H1 (cell line): ENCODE measurements around the gene PDE4D. TPM values are rescaled to one million over a fixed set of nuclear protein-coding genes. Genes with fewer than 3 reads are reported as not detected.

Experiments used
- CTCF ChIA-PET: fragments of 300-600 bp; sonication (Branson Sonifier 250); formaldehyde crosslinking; loops from one replicate; lab custom pipeline; 2021; ENCODE audit not compliant: partially characterized antibody; lab: Charles Lee
- POLR2A ChIA-PET: fragments of 300-600 bp; sonication (Branson Sonifier 250); formaldehyde crosslinking; loops from one replicate; lab custom pipeline; 2021; ENCODE audit warnings: inconsistent platforms; ENCODE audit not compliant: partially characterized antibody; lab: Charles Lee
- DNase-seq, 2 experiments: peaks; one replicate each; pipeline versions ENCODE4 v3.0.0 to v3.0.0-alpha.2; 2010 to 2022; ENCODE audit warnings: low spot score in 2 of 2, low read depth in 1 of 2, mixed read lengths in 1 of 2
- FAIRE-seq: peaks from 2 replicates; lab custom pipeline; 2011; peaks lifted over from hg19 to GRCh38; lab: Jason Lieb, UNC
- H2AFZ ChIP-seq: 2 replicates; pipeline ENCODE4 v1.8.1; 2012; ENCODE audit warnings: low read length, inconsistent platforms
- H2AK5ac ChIP-seq: 2 replicates; pipeline ENCODE4 v1.6.1; 2013; ENCODE audit warnings: low read depth, low read length
- H2BK120ac ChIP-seq: replicated peaks from 2 replicates; pipeline ENCODE3; 2013; ENCODE audit warnings: low read depth, low read length, inconsistent platforms
- H2BK12ac ChIP-seq: 2 replicates; pipeline ENCODE4 v1.6.1; 2013; ENCODE audit warnings: low read depth, low read length
- H2BK15ac ChIP-seq: 2 replicates; pipeline ENCODE4 v1.6.1; 2013; ENCODE audit warnings: low read length
- H2BK20ac ChIP-seq: 2 replicates; pipeline ENCODE4 v1.6.1; 2013; ENCODE audit warnings: low read length
- H2BK5ac ChIP-seq: 2 replicates; pipeline ENCODE4 v1.6.1; 2013; ENCODE audit warnings: low read depth, low read length
- H3K14ac ChIP-seq: 2 replicates; pipeline ENCODE4 v1.6.1; 2013; ENCODE audit warnings: inconsistent platforms; ENCODE audit not compliant: insufficient read length
- H3K18ac ChIP-seq: 2 replicates; pipeline ENCODE4 v1.6.1; 2013; ENCODE audit warnings: low read length; ENCODE audit errors: extremely low read depth
- H3K23ac ChIP-seq: 2 replicates; pipeline ENCODE4 v1.6.1; 2013; ENCODE audit warnings: inconsistent platforms; ENCODE audit not compliant: insufficient read length
- H3K23me2 ChIP-seq: 2 replicates; pipeline ENCODE4 v1.6.1; 2013; ENCODE audit warnings: low read depth, low read length
- H3K27ac ChIP-seq: 2 replicates; pipeline ENCODE4 v1.6.1; 2011; ENCODE audit warnings: low read depth, low read length, inconsistent platforms
- H3K27me3 ChIP-seq, 4 experiments: replicated peaks in 1 of 4; 1 replicate in 1 of 4; 2 replicates in 3 of 4; pipeline versions ENCODE4 v1.6.1 to v1.8.1; 2011 to 2013; ENCODE audit warnings: low read length in 3 of 4, mild to moderate bottlenecking in 3 of 4, inconsistent platforms in 2 of 4, mixed read lengths in 2 of 4, moderate library complexity in 1 of 4; ENCODE audit not compliant: control insufficient read depth in 3 of 4, insufficient read depth in 3 of 4; ENCODE audit errors: extremely low read depth in 1 of 4
- H3K36me3 ChIP-seq, 4 experiments: 2 replicates each; pipeline versions ENCODE4 v1.6.1 to v1.8.1; 2011 to 2013; ENCODE audit warnings: mild to moderate bottlenecking in 4 of 4, low read length in 3 of 4, moderate library complexity in 2 of 4, control low read depth in 1 of 4, inconsistent platforms in 1 of 4; ENCODE audit not compliant: insufficient read depth in 4 of 4, control insufficient read depth in 2 of 4
- H3K4ac ChIP-seq: replicated peaks from 2 replicates; pipeline ENCODE3; 2013; ENCODE audit warnings: low read length, low read depth, mixed read lengths, inconsistent platforms; ENCODE audit not compliant: insufficient read length
- H3K4me1 ChIP-seq, 4 experiments: replicated peaks in 1 of 4; 1 replicate in 1 of 4; 2 replicates in 3 of 4; pipeline versions ENCODE4 v1.6.1 to v1.8.1; 2011 to 2013; ENCODE audit warnings: low read length in 3 of 4, inconsistent platforms in 2 of 4, mixed read lengths in 1 of 4; ENCODE audit not compliant: insufficient read depth in 4 of 4, control insufficient read depth in 3 of 4
- H3K4me2 ChIP-seq, 2 experiments: 2 replicates each; pipeline versions ENCODE4 v1.6.1 to v1.8.1; 2011 to 2013; ENCODE audit warnings: low read depth in 2 of 2, low read length in 2 of 2, control low read depth in 1 of 2, inconsistent platforms in 1 of 2, mild to moderate bottlenecking in 1 of 2; ENCODE audit not compliant: insufficient read depth in 1 of 2
- H3K4me3 ChIP-seq, 4 experiments: fragments of 200-600, 300-600 bp in 1 of 4; sonication (generic), shearing (Covaris generic), sonication (Bioruptor Twin) in 1 of 4; 2 replicates each; pipeline versions ENCODE4 v1.5.1 to v1.8.1; 2011 to 2016; ENCODE audit warnings: low read length in 4 of 4, low read depth in 3 of 4, control low read depth in 2 of 4, inconsistent platforms in 2 of 4, mild to moderate bottlenecking in 2 of 4, mixed read lengths in 1 of 4, moderate library complexity in 1 of 4; ENCODE audit not compliant: insufficient read depth in 2 of 4; ENCODE audit errors: extremely low read depth in 1 of 4
- H3K56ac ChIP-seq: replicated peaks from 2 replicates; pipeline ENCODE3; 2013; ENCODE audit warnings: low read depth, mild to moderate bottlenecking, mixed read lengths, low read length, inconsistent platforms; ENCODE audit not compliant: insufficient read length
- H3K79me1 ChIP-seq: 2 replicates; pipeline ENCODE4 v1.6.1; 2013; ENCODE audit warnings: low read depth, low read length, control low read depth
- H3K79me2 ChIP-seq, 2 experiments: 2 replicates each; pipeline versions ENCODE4 v1.6.1 to v1.8.1; 2012 to 2013; ENCODE audit warnings: low read length in 2 of 2, mild to moderate bottlenecking in 2 of 2, inconsistent platforms in 1 of 2; ENCODE audit not compliant: insufficient read depth in 2 of 2, control insufficient read depth in 1 of 2
- H3K9ac ChIP-seq, 4 experiments: replicated peaks in 1 of 4; 1 replicate in 1 of 4; 2 replicates in 3 of 4; pipeline versions ENCODE4 v1.6.1 to v1.8.1; 2011 to 2013; ENCODE audit warnings: low read depth in 3 of 4, low read length in 3 of 4, control low read depth in 2 of 4, mild to moderate bottlenecking in 2 of 4, moderate library complexity in 2 of 4, inconsistent platforms in 1 of 4; ENCODE audit errors: extremely low read depth in 1 of 4
- H3K9me3 ChIP-seq, 2 experiments: 2 replicates each; pipeline versions ENCODE4 v1.6.1 to v1.8.1; 2012 to 2013; ENCODE audit warnings: mild to moderate bottlenecking in 2 of 2, moderate library complexity in 2 of 2, control low read depth in 1 of 2, inconsistent platforms in 1 of 2, low read depth in 1 of 2, low read length in 1 of 2, mixed read lengths in 1 of 2; ENCODE audit not compliant: insufficient read depth in 2 of 2
- H4K20me1 ChIP-seq, 2 experiments: replicated peaks in 1 of 2; 2 replicates each; pipeline versions ENCODE3 to v1.8.1; 2011 to 2013; ENCODE audit warnings: inconsistent platforms in 2 of 2, low read length in 2 of 2, mild to moderate bottlenecking in 1 of 2; ENCODE audit not compliant: insufficient read depth in 2 of 2, control insufficient read depth in 1 of 2
- H4K5ac ChIP-seq: 2 replicates; pipeline ENCODE4 v1.6.1; 2013; ENCODE audit warnings: low read length, low read depth, mixed read lengths, inconsistent platforms; ENCODE audit not compliant: insufficient read length
- H4K8ac ChIP-seq: 2 replicates; pipeline ENCODE4 v1.8.0; 2013; ENCODE audit warnings: mild to moderate bottlenecking, moderate library complexity, low read length, inconsistent platforms; ENCODE audit not compliant: insufficient read depth; ENCODE audit errors: extremely low read depth
- H4K91ac ChIP-seq: replicated peaks from 2 replicates; pipeline ENCODE3; 2013; ENCODE audit warnings: low read length, mixed read lengths, inconsistent platforms; ENCODE audit not compliant: insufficient read length
- ASH2L ChIP-seq: fragments of 200-600, 300-600 bp; sonication (generic); IDR thresholded peaks from one replicate; pipeline ENCODE4 v1.7.1; 2017; ENCODE audit warnings: low read length
- CTCF ChIP-seq, 3 experiments: IDR thresholded peaks; 1 replicate in 2 of 3; 2 replicates in 1 of 3; pipeline versions ENCODE4 v1.5.1 to v1.6.1; 2011; ENCODE audit warnings: low read length in 3 of 3, mild to moderate bottlenecking in 3 of 3, inconsistent platforms in 2 of 3, low read depth in 1 of 3, moderate library complexity in 1 of 3; ENCODE audit not compliant: insufficient read depth in 1 of 3; ENCODE audit errors: control extremely low read depth in 1 of 3
- HDAC2 ChIP-seq, 2 experiments: fragments of 300-600 bp in 1 of 2; sonication (generic) in 1 of 2; IDR thresholded peaks; 2 replicates each; pipeline ENCODE4 v1.6.1; 2011 to 2012; ENCODE audit warnings: low read depth in 2 of 2, low read length in 2 of 2, mild to moderate bottlenecking in 2 of 2, moderate library complexity in 2 of 2, borderline replicate concordance in 1 of 2, inconsistent platforms in 1 of 2
- RFX5 ChIP-seq: IDR thresholded peaks from 2 replicates; pipeline ENCODE4 v1.6.1; 2011; ENCODE audit warnings: low read depth, low read length, improper control_type of control experiment, borderline replicate concordance
- SIX5 ChIP-seq: IDR thresholded peaks from 2 replicates; pipeline ENCODE4 v1.6.1; 2011; ENCODE audit warnings: mild to moderate bottlenecking, low read depth, low read length
- SP2 ChIP-seq: IDR thresholded peaks from 2 replicates; pipeline ENCODE4 v1.6.1; 2012; ENCODE audit warnings: mild to moderate bottlenecking, low read length, inconsistent platforms
- TAF1 ChIP-seq: IDR thresholded peaks from 2 replicates; pipeline ENCODE4 v1.6.1; 2011; ENCODE audit warnings: mild to moderate bottlenecking, low read depth, low read length
- TEAD4 ChIP-seq: IDR thresholded peaks from 2 replicates; pipeline ENCODE4 v1.6.1; 2012; ENCODE audit warnings: low read depth, low read length, inconsistent platforms, mixed read lengths
- USF2 ChIP-seq: IDR thresholded peaks from 2 replicates; pipeline ENCODE4 v1.6.1; 2011; ENCODE audit warnings: low read length, improper control_type of control experiment
- WGBS, 2 experiments: shearing (Covaris generic) in 1 of 2; methylation state at CpG; one replicate each; pipeline versions ENCODE4 v1.1.6 to v1.1.7; 2013 to 2015; ENCODE audit warnings: low lambda C conversion rate in 2 of 2, mixed read lengths in 2 of 2, inconsistent platforms in 1 of 2, low coverage in 1 of 2, missing lambda C conversion rate in 1 of 2; ENCODE audit not compliant: insufficient replicate concordance in 2 of 2, insufficient coverage in 1 of 2, insufficient read length in 1 of 2; ENCODE audit errors: extremely low coverage in 1 of 2, missing lambda C conversion rate in 1 of 2; 5-methylcytosine and 5-hydroxymethylcytosine counted together
- polyA plus RNA-seq, 7 experiments: library from polyadenylated mRNA; depleted of rRNA in 3 of 7; stranded (reverse) in 5 of 7; unstranded in 2 of 7; fragments of >200 nt in 5 of 7; fragments of 200-250 nt in 2 of 7; gene quantifications; 1 replicate in 5 of 7; 2 replicates in 1 of 7; 4 replicates in 1 of 7; pipeline versions ENCODE4 v1.2.1 to v1.2.3, GENCODE V29; 2011 to 2013; ENCODE audit warnings: missing spikeins in 2 of 7, mixed read lengths in 2 of 7
- total RNA-seq: library from RNA; stranded (reverse); fragmentation: NEBNext Ultra II Directional; extraction: Animal tissue kit (Norgen Biotek cat#: 25700); gene quantifications from 2 replicates; pipeline ENCODE4 v1.2.1, GENCODE V29; 2021

PDE4D gene
- total and polyA plus RNA-seq, 2 of the 8 experiments (the other 6 are each of a cell fraction or from before 2014, with no cell fraction given) = 2.3 to 3.7 TPM

GRCh38 chr5:59517926-59518585, 375.5 kb downstream of the PDE4D start:
- Histone ChIP-seq H3K79me1 (no peaks in the 10 kb centered on the region), H3K56ac (no peak overlapping the region), H3K4ac (no peak overlapping the region), H3K9me3 (no peaks in the 10 kb centered on the region; a peak in 1 of 4 replicates), H2BK20ac (no peak overlapping the region), H3K23ac (no peak overlapping the region), H2BK120ac (no peak overlapping the region), H3K9ac (no peak overlapping the region), H2BK15ac (no peak overlapping the region), H3K4me3 (no peak overlapping the region), H3K36me3 (no peaks in the 10 kb centered on the region), H3K14ac (no peak overlapping the region), H2BK5ac (no peak overlapping the region), H4K5ac (no peak overlapping the region), H2AFZ (no peak overlapping the region), H3K4me2 (no peak overlapping the region), H4K20me1 (no peaks in the 10 kb centered on the region), H4K91ac (no peak overlapping the region), H3K79me2 (no peaks in the 10 kb centered on the region), H2BK12ac (no peak overlapping the region), H3K23me2 (no peaks in the 10 kb centered on the region), H4K8ac (no peak overlapping the region), H3K18ac (no peak overlapping the region), H3K4me1 (peaks cover 0 to 2% (median 0%) of the 10 kb centered on the region in 4 experiments; a peak in 1 of 7 replicates), H3K27me3 (no peaks in the 10 kb centered on the region), H3K27ac (no peak overlapping the region), H2AK5ac (no peak overlapping the region)
- CTCF ChIA-PET = interaction anchor here (1.4 to 2.2 kb wide), 5 partner anchors 8 to 141 kb away, joined by 3 to 7 read pairs (median 4); no protein-coding TSS in a partner anchor
- DNase-seq (no peak), FAIRE-seq (no peak)
- 95% methylated on average over 3 of the region's 3 CpGs; no CpG with 5 or more reads in 1 of the 2 experiments for WGBS, 2 experiments
- POLR2A ChIA-PET = interaction anchor here (0.7 kb wide), 1 partner anchor 41 kb away, joined by 3 read pairs; no protein-coding TSS in a partner anchor
- no peak for TF ChIP-seq TEAD4
- TF ChIP-seq SP2 = no peak
- no peak for TF ChIP-seq ASH2L
- no peak for TF ChIP-seq RFX5
- TF ChIP-seq HDAC2 (IDR thresholded peaks at IDR 0.05; ENCODE audit: borderline replicate concordance in 1 of 2, low read depth in 2 of 2, low read length in 2 of 2) = no peak
- no peak for TF ChIP-seq CTCF (IDR thresholded peaks at IDR 0.05; ENCODE audit: control extremely low read depth in 1 of 3, insufficient read depth in 1 of 3, low read depth in 1 of 3, low read length in 3 of 3)
- no peak for TF ChIP-seq SIX5
- no peak for TF ChIP-seq TAF1
- TF ChIP-seq USF2 = no peak
